Measurements from ENCODE around the gene SH2D3A. TPM values are rescaled to one million over a fixed set of nuclear protein-coding genes. Genes with fewer than 3 reads are reported as not detected.
A peak's percentile ranks its signal among the peaks of the same experiment; 100 is the strongest.
"Not testable (repeated sequence)": the region's sequence is repeated elsewhere in the genome, so short reads cannot be mapped to it uniquely, and the experiment has no call there.

SH2D3A gene
- total and polyA plus RNA-seq, 9 donors: 0.18 to 18.3 (median 1.5) TPM; not detected in 1

- no peaks in the 10 kb centered on the region for H3K9me3 ChIP-seq
- no peaks in the 10 kb centered on the region for H3K36me3 ChIP-seq
- H3K4me3 ChIP-seq: no peak overlapping the region
- H3K27ac ChIP-seq: no peak overlapping the region
- H3K4me1 ChIP-seq (ENCODE audit: insufficient read depth): no peaks in the 10 kb centered on the region
- no peaks in the 10 kb centered on the region for H3K27me3 ChIP-seq
- TF ChIP-seq POLR2A (IDR thresholded peaks at IDR 0.05) (no peak), CTCF (IDR thresholded peaks at IDR 0.05) (no peak), EP300 (IDR thresholded peaks at IDR 0.05) (no peak)
- 83 to 88% (median 83%) methylated on average over 4 of the region's 4 CpGs for WGBS, 3 donors
- intact Hi-C loops (cut with DNase I): no loop called here
- DNase-seq: no peak
Observed at GRCh38 chr19:6776999-6777398, 9.8 kb upstream of the SH2D3A start.

- H3K27ac ChIP-seq; H3K4me1 ChIP-seq (ENCODE audit: insufficient read depth); DNase-seq; intact Hi-C loops (cut with DNase I); H3K4me3 ChIP-seq; H3K36me3 ChIP-seq; H3K9me3 ChIP-seq; H3K27me3 ChIP-seq: not testable (repeated sequence)
Observed at GRCh38 chr19:6776045-6776444, 8.8 kb upstream of the SH2D3A start.

GRCh38 chr19:6774821-6775707 lies 7.8 kb upstream of the SH2D3A start:
- no peak overlapping the region for H3K27ac ChIP-seq
- WGBS, 3 donors: 77 to 83% (median 78%) methylated on average over 11 of the region's 11 CpGs
- TF ChIP-seq POLR2A (IDR thresholded peaks at IDR 0.05) (no peak), EP300 (IDR thresholded peaks at IDR 0.05) (no peak), CTCF (IDR thresholded peaks at IDR 0.05) (no peak)
- intact Hi-C loops (cut with DNase I): no loop called here
- DNase-seq: no peak
- no peaks in the 10 kb centered on the region for H3K27me3 ChIP-seq
- no peaks in the 10 kb centered on the region for H3K9me3 ChIP-seq
- H3K36me3 ChIP-seq: no peaks in the 10 kb centered on the region
- H3K4me1 ChIP-seq (ENCODE audit: insufficient read depth): no peaks in the 10 kb centered on the region
- H3K4me3 ChIP-seq: no peak overlapping the region

GRCh38 chr19:6773323-6773931 lies 6.2 kb upstream of the SH2D3A start:
- Histone ChIP-seq H3K36me3 (no peaks in the 10 kb centered on the region), H3K4me3 (peak overlapping the region; percentile 10), H3K4me1 (ENCODE audit: insufficient read depth) (no peaks in the 10 kb centered on the region), H3K27ac (no peak overlapping the region), H3K9me3 (no peaks in the 10 kb centered on the region), H3K27me3 (no peaks in the 10 kb centered on the region)
- no peak for TF ChIP-seq EP300 (IDR thresholded peaks at IDR 0.05)
- no peak for TF ChIP-seq POLR2A (IDR thresholded peaks at IDR 0.05)
- TF ChIP-seq CTCF (IDR thresholded peaks at IDR 0.05): no peak
- intact Hi-C loops (cut with DNase I): no loop called here
- 48 to 57% (median 51%) methylated on average over 7 to 8 of the region's 8 CpGs for WGBS, 3 donors
- DNase-seq: no peak

- no peak for DNase-seq
- Histone ChIP-seq H3K36me3 (no peaks in the 10 kb centered on the region), H3K4me1 (ENCODE audit: insufficient read depth) (no peaks in the 10 kb centered on the region), H3K9me3 (no peaks in the 10 kb centered on the region), H3K27me3 (no peaks in the 10 kb centered on the region), H3K27ac (no peak overlapping the region), H3K4me3 (peak overlapping the region; percentile 10)
- 69 to 79% (median 70%) methylated on average over 14 of the region's 14 CpGs for WGBS, 3 donors
- intact Hi-C loops (cut with DNase I): no loop called here
- TF ChIP-seq POLR2A (IDR thresholded peaks at IDR 0.05) (no peak), CTCF (IDR thresholded peaks at IDR 0.05) (no peak), EP300 (IDR thresholded peaks at IDR 0.05) (no peak)
Observed at GRCh38 chr19:6772866-6773322, 5.7 kb upstream of the SH2D3A start.

All from ovary (tissue), 9 donors.